ENCODE results near the gene FOXN3. TPM values are rescaled to one million over a fixed set of nuclear protein-coding genes. Genes with fewer than 3 reads are reported as not detected.

Gene FOXN3
- total RNA-seq, 4 donors from 2014 or later, result 66.1 to 130 (median 109) TPM

GRCh38 chr14:89397569-89398230, 19.3 kb downstream of the FOXN3 start:
- Histone ChIP-seq H3K27me3 (no peaks in the 10 kb centered on the region), H3K27ac (no peak overlapping the region), H3K4me3 (no peak overlapping the region), H3K4me1 (peaks cover 0 to 20% (median 8%) of the 10 kb centered on the region in 4 donors), H3K36me3 (no peaks in the 10 kb centered on the region), H3K9me3 (no peaks in the 10 kb centered on the region)
- 91% methylated on average over 3 of the region's 3 CpGs; no CpG with 5 or more reads in 1 of the 2 donors for WGBS, 2 donors (ENCODE audit: low coverage in 1 of 2)
- DNase-seq, result no peak
- in situ Hi-C loops (cut with MboI; ENCODE audit: low pct_ligation_motif_present in 1 of 4, low pct_unique_long_range_greater_than_20kb in 1 of 4, low sequenced_read_pairs in 3 of 4), result loop anchor here in 2 of 4 donors (25.0 kb wide), 2 partner anchors 360 to 515 kb away; no protein-coding TSS in a partner anchor
- intact Hi-C loops (cut with DNase I; ENCODE audit: low total_unique reads), result no loop called here
- TF ChIP-seq, protein P1, sequence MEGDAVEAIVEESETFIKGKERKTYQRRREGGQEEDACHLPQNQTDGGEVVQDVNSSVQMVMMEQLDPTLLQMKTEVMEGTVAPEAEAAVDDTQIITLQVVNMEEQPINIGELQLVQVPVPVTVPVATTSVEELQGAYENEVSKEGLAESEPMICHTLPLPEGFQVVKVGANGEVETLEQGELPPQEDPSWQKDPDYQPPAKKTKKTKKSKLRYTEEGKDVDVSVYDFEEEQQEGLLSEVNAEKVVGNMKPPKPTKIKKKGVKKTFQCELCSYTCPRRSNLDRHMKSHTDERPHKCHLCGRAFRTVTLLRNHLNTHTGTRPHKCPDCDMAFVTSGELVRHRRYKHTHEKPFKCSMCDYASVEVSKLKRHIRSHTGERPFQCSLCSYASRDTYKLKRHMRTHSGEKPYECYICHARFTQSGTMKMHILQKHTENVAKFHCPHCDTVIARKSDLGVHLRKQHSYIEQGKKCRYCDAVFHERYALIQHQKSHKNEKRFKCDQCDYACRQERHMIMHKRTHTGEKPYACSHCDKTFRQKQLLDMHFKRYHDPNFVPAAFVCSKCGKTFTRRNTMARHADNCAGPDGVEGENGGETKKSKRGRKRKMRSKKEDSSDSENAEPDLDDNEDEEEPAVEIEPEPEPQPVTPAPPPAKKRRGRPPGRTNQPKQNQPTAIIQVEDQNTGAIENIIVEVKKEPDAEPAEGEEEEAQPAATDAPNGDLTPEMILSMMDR (IDR thresholded peaks at IDR 0.05), result no peak
- no peak for TF ChIP-seq POLR2A (IDR thresholded peaks at IDR 0.05)
- TF ChIP-seq POLR2AphosphoS5 (IDR thresholded peaks at IDR 0.05), result no peak
- no peak for TF ChIP-seq EP300 (IDR thresholded peaks at IDR 0.05; ENCODE audit: low read depth)

- Histone ChIP-seq H3K4me1 (peaks cover 0 to 19% (median 7%) of the 10 kb centered on the region in 4 donors), H3K9me3 (no peaks in the 10 kb centered on the region), H3K4me3 (no peak overlapping the region), H3K27me3 (no peaks in the 10 kb centered on the region), H3K36me3 (no peaks in the 10 kb centered on the region), H3K27ac (no peak overlapping the region)
- no peak for DNase-seq
- intact Hi-C loops (cut with DNase I; ENCODE audit: low total_unique reads), result no loop called here
- 80% methylated on average over 4 of the region's 4 CpGs; no CpG with 5 or more reads in 1 of the 2 donors for WGBS, 2 donors (ENCODE audit: low coverage in 1 of 2)
- TF ChIP-seq POLR2A (IDR thresholded peaks at IDR 0.05), result no peak
- TF ChIP-seq, protein P1 (IDR thresholded peaks at IDR 0.05), result no peak
- no peak for TF ChIP-seq POLR2AphosphoS5 (IDR thresholded peaks at IDR 0.05)
- in situ Hi-C loops (cut with MboI; ENCODE audit: low pct_ligation_motif_present in 1 of 4, low pct_unique_long_range_greater_than_20kb in 1 of 4, low sequenced_read_pairs in 3 of 4), result loop anchor here in 2 of 4 donors (25.0 kb wide), 2 partner anchors 358 to 517 kb away; no protein-coding TSS in a partner anchor
Observed at GRCh38 chr14:89394972-89395371, 22.1 kb downstream of the FOXN3 start.

GRCh38 chr14:89393222-89393745, 23.7 kb downstream of the FOXN3 start:
- in situ Hi-C loops (cut with MboI; ENCODE audit: low pct_ligation_motif_present in 1 of 4, low pct_unique_long_range_greater_than_20kb in 1 of 4, low sequenced_read_pairs in 3 of 4), result loop anchor here in 2 of 4 donors (25.0 kb wide), 2 partner anchors 356 to 519 kb away; no protein-coding TSS in a partner anchor
- intact Hi-C loops (cut with DNase I; ENCODE audit: low total_unique reads), result no loop called here
- TF ChIP-seq POLR2AphosphoS5 (IDR thresholded peaks at IDR 0.05) (no peak), EP300 (IDR thresholded peaks at IDR 0.05; ENCODE audit: low read depth) (no peak), POLR2A (IDR thresholded peaks at IDR 0.05) (no peak)
- TF ChIP-seq, protein P1 (IDR thresholded peaks at IDR 0.05), result no peak
- WGBS, 2 donors (ENCODE audit: low coverage in 1 of 2), result 60 to 88% methylated on average over 2 to 6 of the region's 6 CpGs
- Histone ChIP-seq H3K27ac (no peak overlapping the region), H3K4me3 (no peak overlapping the region), H3K4me1 (peaks cover 0 to 10% (median 6%) of the 10 kb centered on the region in 4 donors), H3K9me3 (no peaks in the 10 kb centered on the region), H3K27me3 (no peaks in the 10 kb centered on the region), H3K36me3 (no peaks in the 10 kb centered on the region)
- no peak for DNase-seq

- TF ChIP-seq EP300 (IDR thresholded peaks at IDR 0.05; ENCODE audit: low read depth), result no peak
- TF ChIP-seq, protein P1 (IDR thresholded peaks at IDR 0.05), result no peak
- H3K27ac ChIP-seq, result no peak overlapping the region
- no peak overlapping the region for H3K4me3 ChIP-seq
- H3K36me3 ChIP-seq, result no peaks in the 10 kb centered on the region
- no peaks in the 10 kb centered on the region for H3K27me3 ChIP-seq
- H3K9me3 ChIP-seq, result no peaks in the 10 kb centered on the region
- intact Hi-C loops (cut with DNase I; ENCODE audit: low total_unique reads) (no loop called here), in situ Hi-C loops (cut with MboI; ENCODE audit: low pct_ligation_motif_present in 1 of 4, low pct_unique_long_range_greater_than_20kb in 1 of 4, low sequenced_read_pairs in 3 of 4) (loop anchor here in 2 of 4 donors (25.0 kb wide), 2 partner anchors 355 to 520 kb away; no protein-coding TSS in a partner anchor)
- 75 to 80% methylated on average over 2 to 5 of the region's 5 CpGs for WGBS, 2 donors (ENCODE audit: low coverage in 1 of 2)
- peaks cover 0 to 15% (median 11%) of the 10 kb centered on the region in 4 donors for H3K4me1 ChIP-seq
- no peak for DNase-seq
Observed at GRCh38 chr14:89392181-89392580, 24.9 kb downstream of the FOXN3 start.

All from transverse colon (tissue), 4 donors.